Fibroblast of mammary gland (primary cell): ENCODE results near the gene EBF3.

Source experiments
- DNase-seq: peaks from one replicate; pipeline ENCODE4 v3.0.0-alpha.2; 2010; ENCODE audit warnings: low read depth
- H3K4me3 ChIP-seq: 2 replicates; pipeline ENCODE4 v1.5.1; 2011; ENCODE audit warnings: low read depth, mild to moderate bottlenecking, low read length, moderate library complexity; ENCODE audit not compliant: control insufficient read depth
- CTCF ChIP-seq: conservative IDR thresholded peaks from 2 replicates; pipeline ENCODE4 v1.5.1; 2011; ENCODE audit warnings: low read depth, low read length, inconsistent platforms; ENCODE audit not compliant: control insufficient read depth, insufficient read depth

Gene EBF3

GRCh38 chr10:129855836-129856563 lies 108.1 kb downstream of the EBF3 start:
- no peak for TF ChIP-seq CTCF
- DNase-seq = no peak
- H3K4me3 ChIP-seq = no peak overlapping the region

GRCh38 chr10:129854796-129855705 lies 109.0 kb downstream of the EBF3 start:
- H3K4me3 ChIP-seq = no peak overlapping the region
- no peak for DNase-seq
- no peak for TF ChIP-seq CTCF

GRCh38 chr10:129854158-129854557 lies 109.9 kb downstream of the EBF3 start:
- H3K4me3 ChIP-seq = no peak overlapping the region
- no peak for DNase-seq
- no peak for TF ChIP-seq CTCF

- peak; percentile 11 for DNase-seq
- peak; percentile 21 for TF ChIP-seq CTCF
- H3K4me3 ChIP-seq = no peak overlapping the region
Observed at GRCh38 chr10:129853562-129853903, 110.5 kb downstream of the EBF3 start.

- TF ChIP-seq CTCF = no peak
- H3K4me3 ChIP-seq = no peak overlapping the region
- DNase-seq = no peak
Observed at GRCh38 chr10:129852829-129853561, 111.1 kb downstream of the EBF3 start.

- TF ChIP-seq CTCF = no peak
- no peak for DNase-seq
Observed at GRCh38 chr10:129851941-129852640, 112.0 kb downstream of the EBF3 start.

More at GRCh38 chr10:129851941-129852640, 112.0 kb downstream of the EBF3 start:
- H3K4me3 ChIP-seq = no peak overlapping the region
